HG03280 (cell line): ENCODE measurements around the gene HEMGN.

Source experiments
- ATAC-seq: cut with Tn5 transposase; IDR thresholded peaks from one replicate; pipeline ENCODE4 v1.9.1; 2021; ENCODE audit warnings: mild to moderate bottlenecking, moderate library complexity; ENCODE audit not compliant: unreplicated experiment

The HEMGN gene

DNA sequence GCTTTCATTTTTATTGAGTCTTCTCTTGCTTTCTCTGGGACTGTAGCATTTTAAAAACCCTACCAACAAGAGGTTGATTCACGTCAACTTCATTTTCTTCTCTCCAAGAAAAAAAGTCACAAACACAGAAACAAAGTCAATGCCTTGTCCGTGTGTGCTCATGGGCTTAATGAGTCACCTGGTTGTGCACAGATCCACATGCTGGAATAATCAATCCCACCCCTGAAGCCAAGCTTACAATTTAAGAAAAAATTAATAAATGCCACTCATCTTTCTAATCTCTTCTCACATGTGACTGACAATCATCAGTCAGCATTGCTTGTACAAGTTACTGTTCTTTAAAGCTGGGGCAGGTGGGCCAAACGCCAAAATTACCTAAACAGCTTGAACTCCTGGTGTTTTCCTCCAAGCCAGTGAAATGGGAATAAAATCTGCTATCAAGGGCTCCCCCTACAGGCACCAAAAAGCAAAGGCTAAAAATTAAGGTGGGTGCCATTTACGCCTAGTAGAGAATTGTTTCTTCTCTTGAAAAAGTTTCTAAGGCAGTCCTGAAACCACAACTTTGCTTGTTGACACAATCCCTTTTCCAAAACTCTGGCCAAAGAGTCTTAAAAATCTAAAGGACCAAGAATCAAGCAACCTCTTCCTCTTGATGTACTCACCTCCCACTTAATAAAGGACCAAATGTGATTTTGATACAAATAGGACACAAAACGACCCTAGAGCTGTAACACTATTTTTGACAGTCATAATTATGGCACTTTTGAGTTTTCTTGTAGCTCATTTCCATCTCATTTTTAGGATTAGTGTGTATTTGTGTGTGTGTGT lies 37.0 kb downstream of the HEMGN start:
- ATAC-seq = no peak

DNA sequence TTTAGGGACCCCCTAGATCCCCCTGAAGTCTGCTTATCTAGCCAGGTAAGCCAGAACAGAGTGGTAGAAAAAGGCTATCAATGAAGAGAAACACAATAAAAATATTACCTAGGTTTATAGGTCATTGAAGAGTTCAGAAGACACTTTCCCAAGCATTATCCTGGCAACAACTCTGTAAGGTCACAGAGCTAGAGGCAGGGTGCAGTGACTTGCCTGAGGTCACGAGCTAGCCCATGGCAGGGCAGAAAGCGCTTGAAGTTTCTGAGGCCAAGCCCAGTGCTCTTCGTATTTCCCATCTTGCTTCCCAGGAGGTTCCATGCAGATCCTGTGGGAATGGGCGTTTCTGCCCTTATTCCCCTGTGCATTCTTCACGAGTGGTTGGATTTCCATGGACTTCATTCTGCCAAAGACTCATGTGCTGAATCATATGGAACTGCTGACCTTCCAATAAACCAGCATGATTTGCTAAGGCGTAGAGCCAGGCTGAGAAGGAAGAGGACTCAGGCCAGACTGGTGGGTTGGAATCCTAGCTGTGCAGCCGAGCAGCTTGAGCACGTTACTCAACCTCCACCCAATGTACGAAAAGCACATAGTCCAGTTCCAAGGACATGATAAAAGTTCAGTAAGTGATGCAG lies 37.8 kb downstream of the HEMGN start:
- no peak for ATAC-seq

GRCh38 chr9:97895695-97896332 lies 42.2 kb downstream of the HEMGN start:
- ATAC-seq = no peak

DNA sequence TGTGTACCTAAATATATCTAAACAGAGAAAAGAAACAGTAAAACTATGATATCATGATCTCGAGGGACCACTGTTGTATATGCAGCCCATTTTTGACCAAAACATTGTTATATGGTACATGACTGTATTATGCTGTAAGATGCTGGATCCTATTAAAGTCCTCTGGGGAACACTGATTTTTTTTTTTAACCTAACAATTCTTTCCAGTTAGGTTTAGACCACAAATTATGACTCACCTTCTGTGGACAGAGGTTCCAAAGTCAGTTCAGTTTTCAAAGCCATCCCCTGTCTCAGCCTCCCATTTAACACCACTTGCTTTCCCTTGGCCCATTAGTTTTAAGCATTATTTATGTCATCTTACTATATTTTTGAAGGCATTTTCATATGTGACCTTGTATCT lies 42.8 kb downstream of the HEMGN start:
- no peak for ATAC-seq

DNA sequence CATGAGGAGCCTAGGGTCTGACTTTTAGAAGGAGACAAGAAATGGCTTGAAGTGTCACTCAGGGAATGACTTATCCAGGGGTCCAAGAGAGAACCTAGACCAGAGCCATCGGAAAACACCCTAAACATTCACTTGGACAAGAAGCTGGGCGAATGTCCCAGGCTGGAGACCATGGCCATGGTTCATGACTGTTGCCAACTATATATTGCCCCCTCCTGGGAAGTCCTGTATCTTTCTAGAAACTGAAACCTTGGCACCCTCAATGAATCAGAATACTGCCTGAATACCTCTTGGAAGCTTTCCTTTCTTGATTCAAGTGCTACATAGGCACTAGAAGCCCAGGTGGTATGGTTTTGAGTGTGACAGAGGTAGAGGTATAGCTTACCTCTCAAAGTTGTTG lies 45.6 kb downstream of the HEMGN start:
- ATAC-seq = no peak

DNA sequence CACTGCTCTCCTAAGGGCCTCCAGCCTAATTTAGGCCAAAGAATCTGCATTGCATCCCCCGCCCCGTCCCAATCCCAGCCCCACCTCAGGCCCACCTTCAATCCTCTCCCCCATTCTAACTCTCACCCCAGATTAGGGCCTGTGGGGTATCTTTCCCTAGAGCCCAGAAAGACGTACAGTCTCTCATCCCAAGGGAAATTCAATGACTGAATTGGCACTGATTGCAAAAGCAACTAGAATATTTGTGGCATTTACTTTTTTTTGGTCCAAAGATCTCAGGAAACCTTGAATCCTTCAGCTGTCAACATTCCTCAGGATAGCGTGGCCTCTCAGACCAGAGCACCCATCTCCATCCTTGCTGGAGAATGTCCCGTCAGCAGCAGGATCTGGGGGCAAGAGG lies 46.2 kb downstream of the HEMGN start:
- ATAC-seq = no peak

DNA sequence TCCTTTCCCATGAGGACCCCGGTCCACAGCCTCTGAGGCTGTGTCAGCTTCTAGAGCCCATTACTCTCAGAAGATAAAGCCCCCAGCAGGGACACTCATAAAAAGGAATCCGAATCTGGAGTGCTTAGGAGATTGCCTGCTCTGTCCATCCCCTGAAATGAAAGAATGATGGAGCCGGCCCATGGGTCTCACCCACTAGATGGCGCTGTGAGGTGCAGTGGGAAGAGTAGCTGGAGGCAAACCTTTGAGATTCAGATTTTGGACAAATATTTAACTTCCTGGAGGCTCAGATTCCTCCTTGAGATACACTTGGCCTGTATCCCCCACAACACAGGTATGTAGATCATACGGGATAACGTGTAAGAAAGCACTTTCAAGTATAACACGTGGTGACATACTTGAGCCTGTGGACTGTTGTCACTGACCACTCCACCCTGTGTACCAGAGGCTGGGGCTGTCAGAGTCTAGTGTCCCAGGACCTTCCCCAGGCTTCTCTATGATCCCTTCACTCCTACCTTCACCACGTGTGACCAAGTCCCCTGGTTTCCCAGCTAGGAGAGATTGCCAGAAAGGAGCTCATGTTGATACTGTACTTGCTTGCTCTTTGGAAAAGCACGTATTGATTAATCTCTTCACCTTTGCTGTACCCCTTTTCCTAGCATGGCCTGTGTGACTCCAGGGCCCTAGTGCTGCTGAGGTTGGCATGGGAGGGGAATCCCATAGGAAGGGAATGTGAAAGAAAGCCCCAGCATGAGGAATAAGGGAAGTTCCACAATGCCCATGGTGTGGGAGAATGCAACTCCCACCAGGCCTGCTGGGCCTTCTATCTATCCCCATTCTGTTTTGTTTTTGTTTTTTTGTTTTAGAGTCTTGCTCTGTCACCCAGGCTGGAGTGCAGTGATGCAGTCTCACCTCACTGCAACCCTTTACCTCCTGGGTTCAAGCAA lies 47.8 kb downstream of the HEMGN start:
- ATAC-seq = no peak

GRCh38 chr9:97880336-97880735 lies 57.6 kb downstream of the HEMGN start:
- ATAC-seq = no peak
